ENCODE data around the gene KBTBD2.
"Not testable (repeated sequence)": the region's sequence is repeated elsewhere in the genome, so short reads cannot be mapped to it uniquely, and the experiment has no call there.

The KBTBD2 gene

DNA sequence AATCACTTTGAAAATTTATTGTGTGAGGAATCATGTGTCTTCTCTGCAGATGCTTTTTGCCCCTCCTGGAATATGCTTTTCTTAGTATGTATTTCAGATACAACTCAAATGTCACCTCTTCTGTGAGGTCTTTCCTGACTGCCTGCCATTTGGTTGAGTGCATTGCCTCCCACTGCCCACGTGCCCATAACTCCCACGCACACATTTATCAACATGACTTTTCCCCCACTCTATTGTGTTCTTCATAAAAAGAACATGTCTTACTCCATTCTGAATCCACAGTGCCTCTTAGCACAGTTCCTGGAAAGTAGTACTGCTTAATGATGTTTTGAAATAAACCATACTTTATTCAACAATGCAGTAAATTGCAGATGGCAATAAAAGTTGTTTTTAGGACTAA is 42.9 kb downstream of the KBTBD2 start:
- not testable (repeated sequence) for DNase-seq

DNA sequence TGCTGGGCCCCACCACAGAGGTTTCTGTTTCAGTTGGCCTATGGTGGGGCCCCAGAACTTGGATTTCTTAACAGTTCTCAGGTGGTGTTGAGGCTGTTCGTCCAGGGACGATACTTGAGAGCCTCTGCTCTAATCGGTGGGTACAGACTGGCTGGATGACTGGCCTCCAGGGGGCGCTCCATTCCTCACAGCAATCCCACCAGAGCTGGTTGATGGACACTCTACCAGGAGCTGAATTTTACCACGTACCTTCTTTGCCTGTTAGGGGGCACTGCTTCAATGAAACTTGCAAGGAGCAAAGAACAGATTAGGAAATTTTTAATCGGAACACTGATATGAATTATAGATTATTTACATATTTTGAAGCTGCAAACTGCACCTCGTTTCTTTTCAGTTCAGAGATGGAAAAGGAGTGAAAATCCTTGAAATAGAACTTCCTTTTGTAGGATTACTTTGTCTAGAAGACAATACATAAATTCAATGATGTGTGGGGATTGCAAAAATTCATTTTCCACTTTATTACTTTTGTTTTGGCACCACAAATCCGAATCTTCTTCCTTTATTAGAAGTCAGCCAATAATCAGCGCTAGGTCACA is 44.8 kb downstream of the KBTBD2 start:
- peak; percentile 74 for DNase-seq

DNA sequence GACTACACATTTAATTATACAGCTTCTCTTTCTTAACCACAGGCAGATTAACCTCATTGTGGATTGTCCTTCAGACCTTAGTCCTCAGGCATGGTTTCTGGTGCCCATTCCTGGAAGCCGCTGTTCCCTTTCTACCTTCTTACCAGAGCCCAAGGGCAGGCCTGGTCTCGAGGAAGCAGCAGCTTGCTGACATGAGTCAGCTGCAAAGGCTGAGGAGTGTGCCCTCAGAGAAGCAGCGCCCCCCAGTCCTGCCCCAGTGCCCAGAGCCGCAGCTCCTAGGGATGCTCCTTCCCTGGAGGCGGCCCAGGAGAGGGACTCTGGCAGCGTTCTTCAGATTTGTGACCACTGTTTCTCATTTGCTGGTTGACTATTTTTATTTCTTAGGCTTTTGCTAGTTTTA is 46.8 kb downstream of the KBTBD2 start:
- DNase-seq, result not testable (repeated sequence)

DNA sequence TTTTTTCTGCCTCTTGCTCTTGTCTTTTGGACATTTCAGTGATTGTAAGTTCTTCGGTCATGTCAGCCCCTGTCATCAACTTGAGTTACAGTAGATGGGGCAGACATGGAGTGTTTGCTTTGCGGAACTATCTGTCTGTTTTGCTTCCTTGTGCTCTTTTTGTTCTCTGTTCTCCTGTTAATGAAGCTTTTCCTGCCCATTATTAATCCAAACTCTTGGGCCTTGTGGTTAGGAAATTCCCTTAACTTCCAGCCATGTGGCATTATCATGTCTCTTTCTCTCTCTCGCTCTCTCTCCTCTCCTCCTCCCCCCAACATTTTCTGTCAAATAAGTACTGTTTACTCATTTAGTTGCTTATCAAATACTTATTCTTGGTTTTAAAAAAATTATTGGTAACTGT is 47.8 kb downstream of the KBTBD2 start:
- not testable (repeated sequence) for DNase-seq

DNA sequence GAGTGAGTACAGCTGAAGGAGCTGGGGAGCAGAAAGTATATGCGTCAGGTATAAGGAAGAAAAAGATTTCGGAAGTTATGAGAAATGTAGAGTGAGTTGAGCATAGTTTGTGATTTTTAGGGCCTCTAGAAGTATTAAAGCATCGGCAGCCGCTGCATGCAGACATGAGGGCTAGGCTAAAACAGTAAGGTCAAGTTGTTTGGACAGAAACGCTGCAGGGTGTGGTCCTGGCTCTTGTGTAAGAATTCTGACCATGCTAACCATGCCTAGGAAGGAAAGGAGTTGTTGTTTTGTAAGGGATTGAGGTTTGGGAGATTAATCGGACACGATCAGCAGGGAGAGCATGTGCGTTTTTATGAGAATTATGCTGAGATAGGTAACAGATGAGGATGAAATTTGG is 51.7 kb downstream of the KBTBD2 start:
- DNase-seq, result not testable (repeated sequence)

DNA sequence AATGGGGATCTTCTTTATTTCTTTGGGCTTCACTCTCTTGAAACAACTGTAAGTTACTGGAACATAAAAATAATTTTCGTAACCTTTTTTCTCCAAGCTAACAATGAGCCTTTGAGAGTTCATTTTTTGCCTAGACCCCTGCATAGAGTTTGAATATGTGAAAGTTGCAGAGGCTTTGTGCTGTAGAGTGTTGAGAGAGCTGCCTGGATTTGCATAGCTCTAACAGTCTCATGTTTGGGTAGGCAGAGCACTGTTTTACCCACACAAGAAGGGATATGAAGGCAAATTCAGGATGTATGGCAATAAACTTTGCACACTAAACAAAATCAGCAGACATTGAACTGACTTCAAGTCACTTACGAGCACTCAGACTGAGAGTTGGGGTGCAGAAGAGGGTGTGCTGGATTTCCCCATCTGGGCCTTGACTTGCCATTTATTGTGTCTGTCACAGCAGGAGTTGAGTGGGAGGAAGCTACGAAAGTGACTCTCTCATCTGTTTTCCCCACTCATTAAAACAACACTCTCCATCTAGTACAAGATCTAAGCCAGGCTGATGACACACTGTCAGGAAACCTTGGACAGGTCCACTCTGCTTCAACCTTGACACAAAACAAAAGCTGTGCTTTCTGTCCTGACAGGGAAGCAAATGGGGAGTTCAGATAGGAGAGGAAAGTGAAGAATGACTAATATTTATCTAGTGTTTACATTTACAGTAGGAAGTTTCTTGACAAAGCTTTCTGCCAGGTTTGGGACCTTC is 62.4 kb downstream of the KBTBD2 start:
- DNase-seq, result not testable (repeated sequence)

Measured in retina (tissue), 1 donor.